HEK293T (cell line): ENCODE results near the gene GALNT12.

Experiments
- ARNT ChIP-seq: fragments of 450-650 bp; IDR thresholded peaks from 2 replicates; pipeline ENCODE4 v1.6.1; 2017; ENCODE audit warnings: mild to moderate bottlenecking
- BHLHE40 ChIP-seq: fragments of 450-650 bp; IDR thresholded peaks from 2 replicates; pipeline ENCODE4 v1.6.1; 2016; ENCODE audit warnings: mild to moderate bottlenecking, moderate library complexity, borderline replicate concordance
- CTBP1 ChIP-seq: fragments of 450-650 bp; IDR thresholded peaks from 2 replicates; pipeline ENCODE4 v1.6.1; 2016; ENCODE audit warnings: borderline replicate concordance
- FOXA1 ChIP-seq: fragments of 450-650 bp; IDR thresholded peaks from 2 replicates; pipeline ENCODE4 v1.6.1; 2016; ENCODE audit warnings: mild to moderate bottlenecking
- FOXK2 ChIP-seq: fragments of 450-650 bp; IDR thresholded peaks from 2 replicates; pipeline ENCODE4 v1.6.1; 2016; ENCODE audit warnings: mild to moderate bottlenecking
- FOXM1 ChIP-seq: fragments of 450-650 bp; IDR thresholded peaks from 2 replicates; pipeline ENCODE4 v1.6.1; 2017; ENCODE audit warnings: mild to moderate bottlenecking, borderline replicate concordance
- LEF1 ChIP-seq: fragments of 450-650 bp; IDR thresholded peaks from 2 replicates; pipeline ENCODE4 v1.6.1; 2017; ENCODE audit warnings: mild to moderate bottlenecking, borderline replicate concordance
- NFRKB ChIP-seq: fragments of 450-650 bp; IDR thresholded peaks from 2 replicates; pipeline ENCODE4 v1.6.1; 2016; ENCODE audit warnings: mild to moderate bottlenecking, moderate library complexity
- PKNOX1 ChIP-seq: fragments of 450-650 bp; IDR thresholded peaks from 2 replicates; pipeline ENCODE4 v1.6.1; 2016
- SP1 ChIP-seq: fragments of 450-650 bp; IDR thresholded peaks from 2 replicates; pipeline ENCODE4 v1.6.1; 2017
- ZNF384 ChIP-seq: fragments of 450-650 bp; IDR thresholded peaks from 2 replicates; pipeline ENCODE4 v1.6.1; 2016

GRCh38 chr9:98867103-98867428 is 59.6 kb downstream of the GALNT12 start:
- TF ChIP-seq SP1 (no peak), ARNT (no peak), PKNOX1 (no peak), FOXA1 (no peak), FOXM1 (no peak), CTBP1 (no peak), FOXK2 (no peak), LEF1 (no peak), ZNF384 (no peak), NFRKB (no peak), BHLHE40 (no peak)
